Posterior vena cava (tissue), 2 donors: ENCODE data around the gene MEF2C. TPM values are rescaled to one million over a fixed set of nuclear protein-coding genes. Genes with fewer than 3 reads are reported as not detected.
A peak's percentile ranks its signal among the peaks of the same experiment; 100 is the strongest.

Source experiments
- DNase-seq: peaks from one replicate; pipeline ENCODE4 v3.0.0-alpha.2; 2020; ENCODE audit warnings: low spot score
- intact Hi-C, 2 donors: fragments of 100-400 bp; cut with DNase I; formaldehyde crosslinking; loops; one replicate each; pipeline versions ENCODE4 v1.14.1 to v1.14.2; 2022 to 2023
- total RNA-seq, 2 donors: library from RNA; stranded (reverse); fragmentation: NEBNext Ultra II Directional; extraction: Animal tissue kit (Norgen Biotek cat#: 25700); gene quantifications; one replicate each; pipeline ENCODE4 v1.2.1, GENCODE V29; 2021
- donor health status: DM: yes; HTN: yes; CAD: no.
- donor health status: DM: yes; HTN: yes; CAD: no.

The MEF2C gene
- total RNA-seq, 2 donors from 2014 or later = 86.7 to 94.1 TPM

DNA sequence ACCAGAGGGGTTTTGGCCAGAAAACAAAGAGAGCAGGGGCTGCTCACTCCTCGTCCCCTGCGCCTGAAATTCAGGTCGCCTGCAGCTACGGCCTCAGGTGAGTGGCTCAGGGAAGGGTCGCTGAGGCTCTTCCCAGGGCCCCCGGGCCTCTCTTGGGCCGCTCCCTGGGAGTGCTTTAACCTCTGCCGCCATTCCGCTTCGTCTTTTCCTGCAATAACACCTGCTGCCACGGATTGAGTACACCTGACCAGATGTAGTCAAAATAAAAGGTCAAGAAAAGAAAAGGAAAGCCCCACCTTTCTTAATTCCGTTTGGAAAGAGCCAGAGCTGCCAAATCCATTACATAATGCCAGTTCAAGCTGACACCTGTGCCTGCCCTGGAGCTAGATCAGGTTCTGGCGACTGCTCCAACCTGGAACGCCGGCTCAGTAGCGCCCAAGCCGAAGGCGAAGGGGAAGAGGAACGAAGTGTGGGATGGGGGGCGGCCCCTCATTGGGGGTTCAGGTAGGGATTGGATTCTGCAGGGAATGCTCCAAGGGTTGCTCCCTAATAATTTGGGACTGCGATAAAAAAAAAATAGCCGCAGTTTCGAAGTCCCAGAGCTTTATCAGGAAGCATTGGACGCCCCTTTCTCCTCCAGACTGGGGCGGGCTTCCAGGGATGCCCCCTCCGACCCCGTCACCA lies 193.9 kb downstream of the MEF2C start:
- no peak for DNase-seq
- intact Hi-C loops = loop anchor here in 1 of 2 donors (10.0 kb wide), 1 partner anchor 904 kb away; no protein-coding TSS in a partner anchor

DNA sequence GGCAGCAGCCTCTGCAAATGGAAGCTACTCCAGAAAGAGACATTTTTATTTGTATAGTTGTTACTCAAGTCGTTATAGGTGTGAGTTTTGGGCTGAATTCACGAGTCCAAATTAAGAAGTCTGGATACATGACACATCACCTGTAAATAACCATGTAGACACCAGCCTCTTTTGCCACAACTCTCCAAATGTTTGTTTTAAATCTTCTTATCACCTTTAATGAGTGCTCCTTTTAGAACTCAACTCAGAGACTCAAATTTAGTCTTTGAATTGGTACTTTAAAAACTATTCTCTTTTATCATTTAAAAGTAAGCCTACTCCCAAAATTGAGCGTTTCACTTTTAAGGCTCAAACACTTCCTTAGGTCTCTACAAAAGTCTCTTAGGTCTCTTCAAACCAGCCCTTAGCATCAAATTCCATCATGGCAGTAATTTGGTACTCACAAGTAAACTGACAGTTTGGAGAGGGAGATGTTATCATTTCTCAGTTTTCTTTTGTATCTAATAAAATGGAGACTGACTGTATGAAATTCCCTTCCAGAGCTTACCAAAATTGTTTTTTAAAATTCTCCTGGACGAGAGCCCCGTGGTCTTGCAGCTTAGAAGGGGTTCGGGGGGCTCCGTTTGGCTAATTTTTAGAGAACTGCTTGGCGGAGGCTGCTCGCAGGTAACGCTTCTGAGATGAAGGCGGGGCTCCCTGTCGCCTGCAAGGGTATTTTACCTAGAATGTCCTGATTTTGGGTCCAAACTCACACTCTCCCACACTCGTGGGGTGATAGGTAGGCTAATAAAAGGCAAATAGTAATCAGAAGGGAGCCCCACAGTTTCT lies 194.6 kb downstream of the MEF2C start:
- intact Hi-C loops = loop anchor here in 1 of 2 donors (10.0 kb wide), 1 partner anchor 904 kb away; no protein-coding TSS in a partner anchor
- no peak for DNase-seq

DNA sequence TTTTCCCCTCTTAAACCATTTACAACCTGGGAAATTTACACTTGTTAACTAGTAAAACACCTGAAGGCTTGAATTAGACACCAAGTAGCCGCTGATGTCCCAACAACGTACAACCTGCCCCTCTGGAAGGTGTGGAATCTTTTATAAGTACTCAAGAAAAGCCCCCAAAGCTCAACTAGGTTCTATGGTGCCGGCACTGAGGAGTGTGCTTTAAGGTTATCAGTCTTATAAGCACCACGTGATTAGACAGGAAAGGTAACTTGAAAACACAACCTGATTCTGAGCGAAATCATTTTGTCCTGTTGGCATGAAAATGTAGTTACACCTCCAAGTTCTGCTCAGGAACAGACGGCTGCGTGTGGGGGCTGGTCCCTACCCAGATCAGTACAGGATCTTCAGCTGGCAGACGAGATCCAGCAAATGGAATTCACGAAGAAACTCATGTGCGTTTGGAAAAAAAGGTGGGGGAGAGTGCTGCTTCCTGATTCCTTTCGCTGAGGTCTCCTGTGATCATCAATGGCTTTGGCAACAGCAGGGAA lies 195.5 kb downstream of the MEF2C start:
- no peak for DNase-seq
- intact Hi-C loops = loop anchor here in 1 of 2 donors (10.0 kb wide), 1 partner anchor 903 kb away; no protein-coding TSS in a partner anchor

DNA sequence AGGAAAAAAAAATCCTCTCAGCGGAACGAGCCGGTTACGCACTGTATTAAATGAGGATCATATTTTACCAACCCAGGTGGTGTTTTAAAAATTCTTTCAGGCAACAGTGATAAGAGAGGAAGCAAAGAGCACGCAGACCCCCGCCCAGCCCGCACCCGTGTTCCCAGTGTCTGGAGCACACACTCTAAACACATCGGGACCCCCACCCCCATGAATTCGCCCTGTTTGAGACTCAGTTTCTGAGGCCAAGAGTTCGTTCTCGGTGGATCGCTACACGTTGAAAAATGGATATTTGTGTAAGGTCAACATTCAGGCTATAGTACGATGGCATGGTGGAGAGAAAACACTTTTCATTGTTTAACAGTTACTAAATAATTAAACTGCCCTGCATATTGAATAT lies 196.3 kb downstream of the MEF2C start:
- intact Hi-C loops = loop anchor here in 1 of 2 donors (10.0 kb wide), 1 partner anchor 902 kb away; no protein-coding TSS in a partner anchor
- DNase-seq = no peak

DNA sequence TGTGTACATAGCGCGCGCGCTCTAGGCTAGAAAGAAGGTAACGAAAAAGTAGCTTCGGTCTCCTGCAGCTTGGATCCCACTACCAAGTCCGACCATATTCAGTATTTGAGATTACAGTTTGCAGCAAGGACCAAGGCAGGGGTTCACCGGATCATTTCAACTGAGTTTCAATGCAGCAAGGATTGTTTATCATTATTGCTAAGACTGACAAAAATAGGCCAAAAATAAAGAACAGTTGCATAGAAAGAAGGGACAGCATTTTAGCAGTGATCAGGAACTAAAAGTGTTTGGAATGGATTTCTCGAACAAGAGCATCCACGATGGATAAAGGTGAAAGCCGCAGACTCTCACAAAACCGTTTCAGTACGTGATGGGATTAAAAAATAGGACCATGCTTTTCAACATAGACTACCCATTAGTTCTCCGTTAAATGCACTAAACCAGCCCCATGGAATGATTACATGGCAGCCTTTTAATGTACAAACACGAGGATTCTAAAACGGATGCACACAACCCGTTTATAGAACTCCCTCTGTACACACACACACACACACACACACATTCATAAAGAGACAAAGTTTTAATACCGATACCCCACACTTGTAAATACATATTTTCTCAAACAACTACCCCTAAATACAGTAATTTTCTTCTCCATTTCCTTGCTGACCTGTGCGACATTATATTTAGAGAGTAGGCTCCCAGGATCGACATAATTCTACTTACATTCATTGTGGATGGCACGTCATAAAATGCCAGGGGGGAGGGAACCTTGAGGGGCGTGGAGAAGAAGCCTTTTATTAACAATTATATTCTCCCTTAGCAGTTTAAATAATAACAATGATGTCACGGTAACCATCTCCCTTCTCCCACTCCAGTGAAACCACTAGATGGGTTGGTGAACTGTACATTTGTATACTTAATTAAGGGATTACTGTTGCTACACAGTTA lies 197.1 kb downstream of the MEF2C start:
- intact Hi-C loops = loop anchor here in 1 of 2 donors (10.0 kb wide), 1 partner anchor 901 kb away; no protein-coding TSS in a partner anchor
- DNase-seq = no peak

DNA sequence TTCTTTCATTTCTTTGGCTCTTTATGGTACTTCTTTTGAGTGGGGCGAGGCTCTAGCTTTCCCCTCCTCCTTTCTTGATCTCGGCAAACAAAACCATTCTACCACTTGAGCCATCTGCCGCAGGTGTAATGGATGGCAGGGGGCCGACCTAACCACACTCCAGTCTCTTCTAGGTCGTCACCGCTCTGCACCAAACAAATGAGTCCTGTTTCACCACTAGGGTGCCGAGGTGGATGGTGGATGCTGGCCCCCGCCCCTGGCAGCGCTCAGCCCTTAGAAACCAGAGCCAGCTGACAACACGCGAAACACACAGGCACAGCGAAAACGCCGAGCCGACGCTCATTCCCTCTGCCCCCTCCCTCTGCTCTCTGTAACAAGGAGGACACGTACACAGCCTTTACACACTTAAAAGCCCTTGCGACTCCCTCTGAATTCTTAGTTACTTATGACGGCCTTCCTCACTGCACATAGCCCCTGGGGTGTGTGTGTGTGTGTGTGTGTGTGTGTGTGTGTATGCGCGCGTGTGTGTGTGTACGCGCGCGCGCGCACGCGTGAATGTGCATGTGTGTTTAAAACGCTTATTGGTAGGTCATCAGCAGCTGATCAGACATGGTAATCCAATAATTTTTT lies 199.4 kb downstream of the MEF2C start:
- intact Hi-C loops = loop anchor here (5.0 to 10.0 kb wide), 2 partner anchors 899 to 901 kb away; no protein-coding TSS in a partner anchor
- no peak for DNase-seq

DNA sequence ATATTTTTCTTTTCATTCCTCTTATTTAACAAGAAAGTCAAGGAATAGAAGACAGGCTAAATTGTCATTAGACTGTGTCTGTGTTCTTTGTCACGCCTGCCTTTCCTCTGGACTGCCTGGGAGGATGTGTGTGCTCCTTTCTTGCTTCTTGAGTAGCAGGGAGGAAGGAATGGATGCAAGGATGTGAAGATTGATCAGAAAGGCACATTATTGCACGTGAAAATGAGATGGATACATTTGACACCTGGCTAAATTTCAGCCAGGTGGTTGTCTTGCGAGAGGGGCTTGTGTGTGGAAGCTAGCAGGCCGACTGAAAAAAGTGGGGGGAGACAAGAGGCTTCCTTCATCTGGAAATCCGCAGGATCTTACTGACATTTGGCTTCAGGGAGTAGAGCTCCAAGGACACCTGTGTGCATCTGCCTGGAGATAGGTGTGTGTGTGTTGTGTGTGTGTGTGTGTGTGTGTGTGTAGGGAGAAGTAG lies 200.1 kb downstream of the MEF2C start:
- DNase-seq = no peak
- intact Hi-C loops = loop anchor here (5.0 to 10.0 kb wide), 2 partner anchors 898 to 901 kb away; no protein-coding TSS in a partner anchor

DNA sequence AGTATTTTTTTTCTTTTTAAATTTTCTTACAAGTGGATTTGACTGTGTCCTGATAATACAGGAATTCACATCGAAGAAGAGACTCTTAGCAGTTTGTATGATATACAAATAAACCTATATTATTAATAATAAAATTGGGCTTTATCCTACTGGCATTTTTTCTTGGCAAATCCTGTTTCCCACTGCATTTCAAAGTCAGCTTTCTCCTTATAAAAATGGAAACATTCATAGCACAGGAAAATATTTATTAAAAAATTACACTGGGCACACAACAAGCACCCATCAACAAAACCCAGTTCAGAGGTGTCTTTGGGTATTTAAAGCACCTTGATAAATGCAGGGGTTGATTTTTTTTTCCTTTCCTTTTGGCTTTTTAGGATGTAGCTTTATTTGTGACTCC lies 200.9 kb downstream of the MEF2C start:
- intact Hi-C loops = loop anchor here (5.0 to 10.0 kb wide), 2 partner anchors 897 to 900 kb away; no protein-coding TSS in a partner anchor

DNA sequence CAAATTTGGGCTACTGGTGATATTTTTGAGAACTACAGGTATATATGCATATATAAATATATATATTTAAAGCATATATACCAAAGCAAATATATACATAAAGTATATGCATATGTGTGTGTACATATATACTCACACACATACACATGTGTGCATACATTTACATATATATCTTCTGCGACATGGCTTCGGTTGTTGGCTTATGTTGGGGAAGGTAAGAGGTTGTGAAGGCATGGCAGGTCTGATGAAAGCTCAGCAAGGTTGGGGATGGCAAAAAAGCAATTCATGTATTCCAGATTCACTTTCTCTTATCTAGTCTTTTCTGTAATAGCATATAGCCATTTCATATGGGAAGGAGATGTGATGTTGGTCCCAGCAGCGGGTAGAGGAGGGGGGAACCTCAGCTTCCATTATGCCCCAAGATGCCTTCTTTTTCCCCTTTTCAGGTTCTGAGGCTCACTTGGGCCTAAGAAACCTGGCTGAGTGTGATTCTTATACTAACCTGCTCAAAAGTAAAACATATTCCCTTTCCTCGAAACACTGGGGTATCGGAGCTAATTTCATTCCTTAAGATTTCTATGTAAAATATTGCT lies 201.7 kb downstream of the MEF2C start:
- no peak for DNase-seq
- intact Hi-C loops = loop anchor here (5.0 to 10.0 kb wide), 2 partner anchors 897 to 899 kb away; no protein-coding TSS in a partner anchor

More for the DNA sequence above, 200.9 kb downstream of the MEF2C start:
- no peak for DNase-seq

DNA sequence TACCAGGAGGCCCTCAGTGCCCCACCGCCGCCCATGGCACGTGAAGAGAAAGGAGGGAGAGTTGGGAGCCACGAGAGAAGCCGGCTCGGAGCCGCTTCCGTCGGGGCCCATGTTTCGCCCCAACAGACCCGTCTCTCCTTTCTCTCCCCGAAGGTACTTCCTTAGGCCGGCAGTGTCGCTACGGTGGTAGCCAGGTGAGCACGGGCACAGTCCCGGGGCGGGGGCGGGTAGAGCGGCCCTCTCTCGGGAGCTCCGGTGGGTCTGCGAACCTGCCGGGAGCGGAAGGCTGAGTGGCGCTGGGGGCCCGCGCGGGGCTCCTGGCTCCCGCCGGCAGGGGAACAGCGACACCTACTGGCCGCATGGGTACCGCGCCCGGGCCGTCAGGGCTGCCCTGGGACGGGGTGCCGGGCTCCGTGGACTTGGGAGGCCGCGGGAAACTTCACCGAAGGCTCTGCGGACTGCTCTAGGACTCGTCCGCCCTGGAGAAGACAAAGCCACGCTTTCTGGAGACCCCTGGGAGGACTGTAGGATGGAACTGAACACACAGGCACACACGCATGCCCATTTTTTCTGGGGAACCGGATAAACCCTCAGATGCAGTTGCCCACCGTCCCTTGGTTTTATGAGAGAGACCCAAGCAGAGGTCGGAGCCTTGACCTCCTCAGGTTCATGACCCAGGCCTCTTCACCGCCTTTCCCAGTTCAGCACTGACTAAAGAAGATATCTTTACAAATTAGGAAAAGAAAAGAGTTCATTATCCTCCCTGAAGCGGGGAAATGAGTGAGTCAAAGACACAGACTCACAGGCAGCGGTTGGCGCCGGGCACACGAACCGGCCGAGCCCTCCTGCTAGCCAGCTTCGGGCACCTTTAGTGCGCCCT lies 202.5 kb downstream of the MEF2C start:
- intact Hi-C loops = loop anchor here (5.0 to 10.0 kb wide), 2 partner anchors 896 to 898 kb away; no protein-coding TSS in a partner anchor
- peak; percentile 91 for DNase-seq

DNA sequence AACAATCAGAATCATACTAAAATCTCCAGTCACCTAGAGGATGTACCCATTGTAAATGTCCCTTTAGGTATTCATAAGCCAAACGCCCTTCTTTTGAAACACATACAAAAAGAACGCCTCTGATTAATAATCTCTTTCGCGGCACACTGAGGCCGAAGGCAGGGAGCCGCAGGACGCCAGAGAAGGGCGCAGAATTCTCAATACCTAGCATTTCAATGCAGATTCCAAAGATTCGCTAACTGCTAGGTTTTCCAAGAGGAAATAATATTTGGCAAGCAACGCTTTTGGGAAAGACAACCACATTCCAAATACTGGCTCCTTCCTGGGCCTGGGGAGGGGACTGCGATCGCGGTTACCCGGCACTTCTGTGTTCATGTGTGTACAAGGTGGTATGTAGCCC lies 203.3 kb downstream of the MEF2C start:
- DNase-seq = no peak
- intact Hi-C loops = loop anchor here (5.0 to 10.0 kb wide), 3 partner anchors 535 to 897 kb away; no protein-coding TSS in a partner anchor

DNA sequence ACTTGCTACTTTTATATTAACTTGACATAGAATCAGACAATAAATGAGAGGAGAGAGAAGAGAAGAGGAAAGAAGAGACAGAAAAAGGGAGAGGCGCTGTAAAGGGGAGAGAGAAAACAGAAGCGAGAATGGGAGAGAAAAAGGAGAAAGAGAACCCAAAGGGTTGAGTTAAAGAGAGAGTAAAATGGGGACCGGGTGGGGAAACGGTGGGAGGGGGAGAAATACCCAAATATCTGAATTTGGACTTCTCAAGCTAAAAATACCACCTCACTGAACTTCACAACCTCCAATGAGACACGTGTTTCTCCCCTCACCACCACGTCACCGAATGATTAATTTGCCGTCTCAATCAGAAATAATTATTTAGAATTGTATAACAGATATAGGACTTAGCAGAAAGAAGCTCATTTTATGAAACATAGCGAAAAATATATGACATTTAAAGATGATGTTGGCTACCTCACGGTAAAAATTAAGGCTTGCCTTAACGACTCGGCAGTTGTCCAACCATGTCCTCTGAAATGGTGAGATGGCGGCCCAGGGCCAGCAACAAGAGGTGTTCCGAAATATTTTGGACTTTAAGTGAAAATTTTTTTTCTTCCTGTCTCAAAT lies 204.1 kb downstream of the MEF2C start:
- intact Hi-C loops = loop anchor here in 1 of 2 donors (10.0 kb wide), 1 partner anchor 534 kb away; no protein-coding TSS in a partner anchor
- no peak for DNase-seq

DNA sequence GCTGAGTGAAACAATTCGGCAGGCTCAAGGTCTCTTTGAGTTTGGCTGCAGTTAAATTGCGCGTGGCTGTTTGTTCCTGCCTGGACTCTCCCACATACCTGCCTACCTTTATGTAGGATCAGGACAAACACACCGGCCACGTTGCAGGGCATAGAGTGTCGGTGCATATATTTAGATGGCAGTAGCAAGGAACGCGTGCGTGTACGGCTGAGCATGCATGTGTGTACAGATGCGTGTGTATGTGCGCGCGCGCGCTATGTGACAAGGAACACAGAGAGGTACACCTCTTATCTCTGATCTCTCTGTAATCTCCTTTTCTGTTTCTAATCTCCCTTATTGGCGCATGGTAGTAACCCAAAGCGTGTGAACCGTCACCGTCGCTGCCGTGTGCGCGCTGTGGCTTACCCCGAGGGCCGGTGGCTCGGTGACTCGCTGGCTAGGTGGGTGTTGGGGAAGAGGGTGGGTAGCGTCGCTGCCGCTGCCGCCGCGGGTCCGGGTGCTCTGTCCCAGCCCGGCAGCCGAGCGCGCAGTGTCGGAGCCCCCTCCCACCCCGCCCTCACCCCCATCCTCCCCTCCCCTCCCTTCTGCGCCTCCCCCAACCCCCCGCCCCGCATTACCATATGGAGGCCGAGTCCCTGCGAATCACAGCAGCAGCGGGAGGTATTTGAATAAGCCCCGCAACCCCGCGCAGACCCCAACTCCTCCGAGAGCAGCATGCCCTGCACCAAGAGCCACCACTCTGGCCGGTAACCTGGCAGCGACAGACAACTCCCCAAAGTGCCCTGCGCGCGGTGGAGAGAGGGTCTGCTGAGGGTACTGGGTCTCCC lies 204.8 kb downstream of the MEF2C start:
- no peak for DNase-seq
- intact Hi-C loops = loop anchor here in 1 of 2 donors (10.0 kb wide), 1 partner anchor 533 kb away; no protein-coding TSS in a partner anchor

DNA sequence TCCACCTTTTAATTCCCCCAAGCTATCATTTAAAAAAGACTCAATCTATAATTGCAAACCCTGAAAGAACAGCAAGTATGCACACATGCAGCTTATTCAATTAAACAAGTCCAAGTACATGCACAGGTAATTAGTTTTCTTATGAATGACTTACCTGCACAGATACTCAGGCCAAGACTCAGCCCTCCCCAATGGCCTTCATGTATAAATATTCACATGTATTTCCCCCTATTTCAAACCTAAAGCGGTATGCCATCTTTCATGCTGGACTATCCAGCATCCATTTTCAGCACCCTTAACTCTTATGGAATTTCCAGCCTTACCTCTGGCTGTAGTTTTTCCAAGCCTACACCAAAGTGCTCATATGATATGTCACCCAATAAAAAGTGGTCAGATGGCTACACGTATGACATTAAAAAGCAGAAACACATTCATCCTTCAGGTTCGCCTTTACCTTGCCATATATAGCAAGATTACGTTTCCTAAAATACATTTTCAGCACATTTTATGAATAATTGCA lies 205.5 kb downstream of the MEF2C start:
- DNase-seq = no peak
- intact Hi-C loops = loop anchor here in 1 of 2 donors (10.0 kb wide), 1 partner anchor 533 kb away; no protein-coding TSS in a partner anchor
